ENCODE data around the gene ELN. TPM values are rescaled to one million over a fixed set of nuclear protein-coding genes. Genes with fewer than 3 reads are reported as not detected.
A peak's percentile ranks its signal among the peaks of the same experiment; 100 is the strongest.
"Not testable (repeated sequence)": the region's sequence is repeated elsewhere in the genome, so short reads cannot be mapped to it uniquely, and the experiment has no call there.

The ELN gene
- 0.95 TPM for polyA plus RNA-seq (2013, experiment 1 of 2)
- 1.1 TPM for polyA plus RNA-seq (2013, experiment 2 of 2)

DNA sequence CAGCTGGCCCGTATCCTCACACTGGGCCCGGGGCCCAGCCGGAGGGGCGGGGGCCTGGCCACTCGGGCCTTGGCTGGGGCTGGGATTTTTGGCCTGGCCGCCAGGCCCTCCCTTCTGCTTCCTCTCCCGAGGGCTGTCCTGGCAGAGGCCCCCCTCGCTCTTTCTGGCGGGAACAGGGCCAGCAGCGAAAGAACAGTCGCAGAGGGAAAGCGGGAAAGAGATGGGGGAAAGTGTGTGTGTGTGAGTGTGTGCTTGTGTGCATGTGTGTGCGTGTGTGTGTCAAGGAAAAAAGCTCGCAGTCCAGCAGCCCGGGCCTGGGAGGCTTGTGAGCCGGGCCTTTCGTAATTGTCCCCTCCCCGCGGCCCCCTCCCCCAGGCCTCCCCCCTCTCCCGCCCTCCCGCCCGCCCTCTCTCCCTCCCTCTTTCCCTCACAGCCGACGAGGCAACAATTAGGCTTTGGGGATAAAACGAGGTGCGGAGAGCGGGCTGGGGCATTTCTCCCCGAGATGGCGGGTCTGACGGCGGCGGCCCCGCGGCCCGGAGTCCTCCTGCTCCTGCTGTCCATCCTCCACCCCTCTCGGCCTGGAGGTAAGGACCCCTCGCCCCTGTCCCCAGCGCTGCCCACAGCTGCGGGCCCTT lies at the start of gene ELN:
Gene ELN, plus strand, starts transcription at position 491 of the 638 bp plus-strand sequence. Its CDS starts 15 bp downstream, at position 506.
- H3K4ac ChIP-seq (ENCODE audit: low read depth, low read length): no peak within 1 kb of the TSS
- peak; percentile 30 for DNase-seq
- H3K79me1 ChIP-seq (ENCODE audit: low read length): no peaks in the 10 kb centered on the region
- H2BK120ac ChIP-seq (ENCODE audit: low read depth, low read length): no peak within 1 kb of the TSS
- WGBS (ENCODE audit: extremely low coverage, insufficient coverage, low lambda C conversion rate): no CpG with 5 or more reads among the region's 39 CpGs
- peak within 1 kb of the TSS; percentile 2 for H3K18ac ChIP-seq (ENCODE audit: low read length)
- H2BK15ac ChIP-seq (replicated peaks; ENCODE audit: low read depth): no peak within 1 kb of the TSS
- no peaks in the 10 kb centered on the region for H3K79me2 ChIP-seq (ENCODE audit: control insufficient read depth, insufficient read depth, low read length)
- no peak within 1 kb of the TSS for H2AK5ac ChIP-seq (ENCODE audit: low read length)
- H3K27ac ChIP-seq (ENCODE audit: low read depth, low read length): no peak within 1 kb of the TSS
- H3K9ac ChIP-seq (ENCODE audit: low read length): peak within 1 kb of the TSS; percentile 63
- no peak within 1 kb of the TSS for H3K4me2 ChIP-seq (ENCODE audit: low read length)
- no peak within 1 kb of the TSS for H4K8ac ChIP-seq (ENCODE audit: low read depth, low read length)
- H3K56ac ChIP-seq (ENCODE audit: low read length): peak within 1 kb of the TSS; percentile 83
- H3K27me3 ChIP-seq (ENCODE audit: insufficient read depth, low read length, poor library complexity): no peaks in the 10 kb centered on the region
- peaks cover 5% of the 10 kb centered on the region for H3K4me1 ChIP-seq (ENCODE audit: control insufficient read depth, low read depth, low read length)
- H3K23ac ChIP-seq (ENCODE audit: low read length): peak within 1 kb of the TSS; percentile 66
- H2BK5ac ChIP-seq (ENCODE audit: low read length): no peak within 1 kb of the TSS
- H3K36me3 ChIP-seq (ENCODE audit: control insufficient read depth, insufficient read depth, low read length): no peaks in the 10 kb centered on the region
- no peak within 1 kb of the TSS for H4K5ac ChIP-seq (ENCODE audit: low read length)
- no peak within 1 kb of the TSS for H3K4me3 ChIP-seq (ENCODE audit: low read length)

DNA sequence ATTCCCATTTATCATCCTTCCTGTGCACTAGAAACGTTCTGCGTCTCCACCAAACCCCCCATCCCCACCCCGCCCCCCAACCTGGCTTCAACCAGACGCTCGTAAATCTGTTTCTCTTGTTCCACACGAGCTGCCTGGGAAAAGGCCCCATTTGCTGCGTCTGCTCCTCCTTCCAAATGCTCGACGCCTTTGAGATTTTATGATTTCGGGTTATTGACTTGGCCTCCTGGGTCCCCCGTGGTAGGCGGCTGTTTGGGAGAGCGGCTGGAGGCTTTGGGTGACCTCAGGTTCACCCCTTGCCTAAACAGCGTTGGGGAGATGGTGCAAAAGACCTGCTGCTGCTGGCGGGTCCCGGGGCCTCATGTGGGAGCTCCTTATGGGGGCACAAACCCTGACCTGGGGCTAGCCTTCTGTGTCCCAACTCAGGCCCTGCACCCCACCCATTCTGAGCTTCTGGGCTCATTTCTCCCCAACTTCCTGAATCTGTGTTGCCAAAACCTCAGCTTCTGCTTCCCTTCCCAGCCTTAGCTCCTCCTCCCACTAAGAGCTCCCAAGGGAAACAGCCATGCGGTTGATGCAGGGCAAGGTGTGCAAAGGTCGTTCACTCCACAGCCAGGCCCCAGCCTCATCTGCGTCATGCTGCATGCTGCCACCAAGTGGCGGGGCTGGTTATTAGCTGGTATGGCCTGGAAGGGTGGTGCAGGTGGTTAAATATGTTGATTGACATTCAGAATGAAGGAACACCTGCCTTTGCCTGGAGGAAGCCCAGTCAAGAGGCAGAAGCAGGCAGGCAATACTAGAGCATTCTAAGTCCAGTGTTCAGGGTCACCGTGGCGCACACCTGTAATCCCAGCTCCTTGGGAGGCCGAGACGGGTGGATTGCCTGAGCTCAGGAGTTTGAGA lies 49.1 kb upstream of the ELN start:
- peak; percentile 71 for DNase-seq
- no peaks in the 10 kb centered on the region for H3K4me1 ChIP-seq (ENCODE audit: control insufficient read depth, low read depth, low read length)
- WGBS (ENCODE audit: extremely low coverage, insufficient coverage, low lambda C conversion rate): no CpG with 5 or more reads among the region's 24 CpGs
- H3K79me1 ChIP-seq (ENCODE audit: low read length): no peaks in the 10 kb centered on the region
- H2BK120ac ChIP-seq (ENCODE audit: low read depth, low read length): no peak overlapping the region
- H3K23ac ChIP-seq (ENCODE audit: low read length): no peak overlapping the region
- no peak overlapping the region for H3K4ac ChIP-seq (ENCODE audit: low read depth, low read length)
- H3K18ac ChIP-seq (ENCODE audit: low read length): no peak overlapping the region
- no peak overlapping the region for H4K8ac ChIP-seq (ENCODE audit: low read depth, low read length)
- H2BK15ac ChIP-seq (replicated peaks; ENCODE audit: low read depth): no peak overlapping the region
- no peak overlapping the region for H3K4me2 ChIP-seq (ENCODE audit: low read length)
- H3K56ac ChIP-seq (ENCODE audit: low read length): no peak overlapping the region
- H2BK5ac ChIP-seq (ENCODE audit: low read length): no peak overlapping the region
- H3K36me3 ChIP-seq (ENCODE audit: control insufficient read depth, insufficient read depth, low read length): no peaks in the 10 kb centered on the region
- H2AK5ac ChIP-seq (ENCODE audit: low read length): no peak overlapping the region
- no peak overlapping the region for H3K9ac ChIP-seq (ENCODE audit: low read length)
- no peak overlapping the region for H3K4me3 ChIP-seq (ENCODE audit: low read length)
- H3K27me3 ChIP-seq (ENCODE audit: insufficient read depth, low read length, poor library complexity): no peaks in the 10 kb centered on the region
- no peak overlapping the region for H3K27ac ChIP-seq (ENCODE audit: low read depth, low read length)
- no peak overlapping the region for H4K5ac ChIP-seq (ENCODE audit: low read length)
- H3K79me2 ChIP-seq (ENCODE audit: control insufficient read depth, insufficient read depth, low read length): no peaks in the 10 kb centered on the region

DNA sequence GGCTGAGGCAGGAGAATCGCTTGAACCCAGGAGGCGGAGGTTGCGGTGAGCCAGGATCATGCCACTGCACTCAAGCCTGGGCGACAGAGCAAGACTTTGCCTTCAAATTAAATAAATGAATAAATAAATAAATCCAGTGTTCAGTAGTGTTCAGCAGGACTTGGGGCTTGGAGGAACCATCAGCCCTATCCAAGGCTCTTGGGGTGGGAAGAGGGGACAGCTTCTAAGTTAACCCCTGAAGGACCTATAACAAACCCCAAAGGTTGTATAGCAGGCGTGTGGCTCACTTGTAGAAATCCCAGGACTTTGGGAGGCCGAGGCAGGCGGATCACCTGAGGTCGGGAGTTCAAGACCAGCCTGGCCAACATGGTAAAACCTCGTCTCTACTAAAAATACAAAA lies 48.3 kb upstream of the ELN start:
- H3K79me2 ChIP-seq (ENCODE audit: control insufficient read depth, insufficient read depth, low read length); H3K4me1 ChIP-seq (ENCODE audit: control insufficient read depth, low read depth, low read length); H3K4me3 ChIP-seq (ENCODE audit: low read length); H3K56ac ChIP-seq (ENCODE audit: low read length); H3K27ac ChIP-seq (ENCODE audit: low read depth, low read length); H3K79me1 ChIP-seq (ENCODE audit: low read length); H2BK120ac ChIP-seq (ENCODE audit: low read depth, low read length); DNase-seq; H2BK5ac ChIP-seq (ENCODE audit: low read length); H3K4me2 ChIP-seq (ENCODE audit: low read length); H2AK5ac ChIP-seq (ENCODE audit: low read length); H3K23ac ChIP-seq (ENCODE audit: low read length); H3K36me3 ChIP-seq (ENCODE audit: control insufficient read depth, insufficient read depth, low read length); H4K5ac ChIP-seq (ENCODE audit: low read length); H4K8ac ChIP-seq (ENCODE audit: low read depth, low read length); H3K27me3 ChIP-seq (ENCODE audit: insufficient read depth, low read length, poor library complexity); H3K4ac ChIP-seq (ENCODE audit: low read depth, low read length); H3K9ac ChIP-seq (ENCODE audit: low read length); H2BK15ac ChIP-seq (replicated peaks; ENCODE audit: low read depth); H3K18ac ChIP-seq (ENCODE audit: low read length): not testable (repeated sequence)
- no CpG with 5 or more reads among the region's 9 CpGs for WGBS (ENCODE audit: extremely low coverage, insufficient coverage, low lambda C conversion rate)

DNA sequence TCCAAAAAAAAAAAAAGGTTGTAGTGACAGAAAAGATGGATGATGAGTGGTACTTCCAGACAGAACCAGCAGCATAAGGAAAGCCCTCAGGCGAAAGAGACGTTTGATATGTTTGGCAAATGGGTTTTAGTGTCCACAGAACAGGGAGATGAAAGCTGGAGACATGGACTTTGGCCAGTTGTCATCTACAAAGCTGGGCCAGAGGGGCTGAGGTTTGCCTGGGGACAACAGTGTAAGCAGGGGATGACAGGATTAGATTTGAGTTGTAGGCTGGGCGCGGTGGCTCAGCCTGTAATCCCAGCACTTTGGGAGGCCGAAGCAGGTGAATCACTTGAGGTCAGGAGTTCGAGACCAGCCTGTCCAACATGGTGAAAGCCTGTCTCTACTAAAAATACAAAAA lies 47.8 kb upstream of the ELN start:
- Histone ChIP-seq H3K4me3 (ENCODE audit: low read length) (no peak overlapping the region), H2BK15ac (replicated peaks; ENCODE audit: low read depth) (no peak overlapping the region), H2AK5ac (ENCODE audit: low read length) (no peak overlapping the region), H3K27me3 (ENCODE audit: insufficient read depth, low read length, poor library complexity) (no peaks in the 10 kb centered on the region), H3K9ac (ENCODE audit: low read length) (no peak overlapping the region), H3K4ac (ENCODE audit: low read depth, low read length) (no peak overlapping the region), H3K18ac (ENCODE audit: low read length) (no peak overlapping the region), H3K27ac (ENCODE audit: low read depth, low read length) (no peak overlapping the region), H4K8ac (ENCODE audit: low read depth, low read length) (no peak overlapping the region), H4K5ac (ENCODE audit: low read length) (no peak overlapping the region), H3K56ac (ENCODE audit: low read length) (no peak overlapping the region), H3K79me2 (ENCODE audit: control insufficient read depth, insufficient read depth, low read length) (no peaks in the 10 kb centered on the region), H3K36me3 (ENCODE audit: control insufficient read depth, insufficient read depth, low read length) (no peaks in the 10 kb centered on the region), H2BK5ac (ENCODE audit: low read length) (no peak overlapping the region), H3K4me2 (ENCODE audit: low read length) (no peak overlapping the region), H2BK120ac (ENCODE audit: low read depth, low read length) (no peak overlapping the region), H3K4me1 (ENCODE audit: control insufficient read depth, low read depth, low read length) (no peaks in the 10 kb centered on the region), H3K23ac (ENCODE audit: low read length) (no peak overlapping the region), H3K79me1 (ENCODE audit: low read length) (no peaks in the 10 kb centered on the region)
- DNase-seq: no peak
- WGBS (ENCODE audit: extremely low coverage, insufficient coverage, low lambda C conversion rate): no CpG with 5 or more reads among the region's 6 CpGs

DNA sequence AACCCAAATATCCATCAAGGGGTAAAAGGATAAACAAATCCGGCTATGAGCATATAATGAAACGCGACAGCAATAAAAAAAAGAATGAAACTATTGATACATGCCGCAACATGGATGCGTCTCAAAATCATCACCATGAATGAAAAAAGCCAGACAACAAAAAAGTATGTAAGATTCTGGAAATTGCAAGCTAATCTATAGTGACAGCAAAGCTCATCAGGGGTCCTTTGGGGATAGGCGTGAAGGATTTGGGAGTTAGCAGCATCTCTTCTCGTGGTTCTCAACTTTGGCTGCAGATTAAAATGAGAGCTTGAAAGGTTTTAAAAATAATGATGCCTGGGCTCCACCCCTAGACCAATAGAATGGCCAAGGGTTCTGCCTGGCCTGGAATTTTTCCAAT lies 46.0 kb upstream of the ELN start:
- H2BK15ac ChIP-seq (replicated peaks; ENCODE audit: low read depth): no peak overlapping the region
- H2BK120ac ChIP-seq (ENCODE audit: low read depth, low read length): no peak overlapping the region
- no peaks in the 10 kb centered on the region for H3K79me1 ChIP-seq (ENCODE audit: low read length)
- no peak overlapping the region for H2BK5ac ChIP-seq (ENCODE audit: low read length)
- no peak overlapping the region for H4K5ac ChIP-seq (ENCODE audit: low read length)
- no peak overlapping the region for H3K4me3 ChIP-seq (ENCODE audit: low read length)
- no peak overlapping the region for H3K27ac ChIP-seq (ENCODE audit: low read depth, low read length)
- no peaks in the 10 kb centered on the region for H3K27me3 ChIP-seq (ENCODE audit: insufficient read depth, low read length, poor library complexity)
- no peak overlapping the region for H3K56ac ChIP-seq (ENCODE audit: low read length)
- no peak overlapping the region for H2AK5ac ChIP-seq (ENCODE audit: low read length)
- DNase-seq: no peak
- H3K79me2 ChIP-seq (ENCODE audit: control insufficient read depth, insufficient read depth, low read length): no peaks in the 10 kb centered on the region
- no CpG with 5 or more reads among the region's 7 CpGs for WGBS (ENCODE audit: extremely low coverage, insufficient coverage, low lambda C conversion rate)
- H3K23ac ChIP-seq (ENCODE audit: low read length): no peak overlapping the region
- H3K4me1 ChIP-seq (ENCODE audit: control insufficient read depth, low read depth, low read length): no peaks in the 10 kb centered on the region
- H3K4me2 ChIP-seq (ENCODE audit: low read length): no peak overlapping the region
- H3K36me3 ChIP-seq (ENCODE audit: control insufficient read depth, insufficient read depth, low read length): no peaks in the 10 kb centered on the region
- H3K9ac ChIP-seq (ENCODE audit: low read length): no peak overlapping the region
- H3K18ac ChIP-seq (ENCODE audit: low read length): no peak overlapping the region
- H4K8ac ChIP-seq (ENCODE audit: low read depth, low read length): no peak overlapping the region
- no peak overlapping the region for H3K4ac ChIP-seq (ENCODE audit: low read depth, low read length)

Data from mesendoderm (in vitro differentiated cells).